RCC 7860 (cell line): ENCODE results near the gene CHST6.
A peak's percentile ranks its signal among the peaks of the same experiment; 100 is the strongest.
"Not testable (repeated sequence)": the region's sequence is repeated elsewhere in the genome, so short reads cannot be mapped to it uniquely, and the experiment has no call there.

Experiments used
- DNase-seq: peaks from one replicate; pipeline ENCODE4 v3.0.0-alpha.2; 2015; ENCODE audit warnings: low spot score
- FAIRE-seq: peaks from 2 replicates; lab custom pipeline; 2012; peaks lifted over from hg19 to GRCh38; lab: Jason Lieb, UNC

The CHST6 gene

DNA sequence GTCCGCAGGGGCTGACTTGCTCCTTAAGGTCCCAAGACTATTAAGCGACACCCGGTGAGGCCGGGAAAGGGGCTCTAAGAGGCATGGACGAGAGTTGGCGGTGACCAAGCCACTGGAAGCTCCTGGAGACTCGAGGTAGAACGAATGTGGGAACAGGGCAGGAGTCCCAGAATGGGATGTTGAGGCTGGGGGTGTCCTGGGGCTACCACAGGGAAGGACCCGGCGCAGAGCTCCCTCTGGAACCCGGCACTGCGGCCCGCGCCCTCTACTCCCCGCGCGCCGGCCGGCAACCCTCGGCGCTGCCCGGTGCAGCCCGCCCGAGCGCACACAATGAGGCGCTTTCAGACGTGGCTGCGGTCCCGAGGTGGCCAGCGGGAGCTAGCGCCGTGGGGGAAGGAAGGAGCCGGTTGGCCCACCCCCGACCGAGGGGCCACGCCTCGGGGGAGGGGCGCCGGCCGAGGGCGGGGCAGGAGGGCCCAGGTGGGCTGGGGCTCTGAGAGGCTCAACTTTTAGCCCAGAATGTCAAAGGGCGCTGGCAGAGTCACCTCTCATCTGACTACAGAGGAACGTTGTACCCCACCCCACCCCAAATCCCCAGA is at the start of gene CHST6:
CHST6 (minus strand) TSS at position 366 of the 599 bp plus-strand sequence. CDS start 15,613 bp downstream, outside the sequence.
- FAIRE-seq (no peak), DNase-seq (no peak)

GRCh38 chr16:75542462-75542861 is 47.2 kb upstream of the CHST6 start:
- not testable (repeated sequence) for FAIRE-seq, DNase-seq

GRCh38 chr16:75541236-75541635 is 46.0 kb upstream of the CHST6 start:
- FAIRE-seq (no peak), DNase-seq (no peak)

GRCh38 chr16:75538882-75539565 is 43.8 kb upstream of the CHST6 start:
- DNase-seq, FAIRE-seq: not testable (repeated sequence)

GRCh38 chr16:75537776-75538175 is 42.5 kb upstream of the CHST6 start:
- no peak for FAIRE-seq
- no peak for DNase-seq

DNA sequence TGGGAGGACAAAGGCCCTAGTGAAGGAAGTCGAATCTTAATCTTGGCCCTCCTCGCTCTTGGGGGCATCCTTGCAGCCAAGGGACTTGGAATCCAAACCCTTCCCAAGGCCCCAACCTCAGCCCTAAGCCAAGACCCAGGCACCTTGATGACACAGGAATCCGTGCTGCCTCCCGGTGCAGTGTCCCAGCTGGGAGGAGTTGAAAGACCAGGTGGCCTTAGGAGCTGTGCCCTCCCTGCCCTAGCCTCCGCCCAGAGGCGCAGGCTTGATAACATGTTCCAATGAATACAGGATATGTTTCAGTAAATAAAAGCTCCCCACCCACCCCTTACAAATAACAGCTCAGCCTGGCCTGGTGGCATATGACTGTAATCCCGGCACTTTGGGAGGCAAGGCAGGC is 40.7 kb upstream of the CHST6 start, which contains the start of gene CHST5:
CHST5 (minus strand) TSS at position 208 of the 400 bp plus-strand sequence. CDS start 5,724 bp downstream, outside the sequence.
- no peak for FAIRE-seq
- DNase-seq, result no peak

GRCh38 chr16:75535211-75535843 is 40.1 kb upstream of the CHST6 start:
- no peak for FAIRE-seq
- no peak for DNase-seq

DNA sequence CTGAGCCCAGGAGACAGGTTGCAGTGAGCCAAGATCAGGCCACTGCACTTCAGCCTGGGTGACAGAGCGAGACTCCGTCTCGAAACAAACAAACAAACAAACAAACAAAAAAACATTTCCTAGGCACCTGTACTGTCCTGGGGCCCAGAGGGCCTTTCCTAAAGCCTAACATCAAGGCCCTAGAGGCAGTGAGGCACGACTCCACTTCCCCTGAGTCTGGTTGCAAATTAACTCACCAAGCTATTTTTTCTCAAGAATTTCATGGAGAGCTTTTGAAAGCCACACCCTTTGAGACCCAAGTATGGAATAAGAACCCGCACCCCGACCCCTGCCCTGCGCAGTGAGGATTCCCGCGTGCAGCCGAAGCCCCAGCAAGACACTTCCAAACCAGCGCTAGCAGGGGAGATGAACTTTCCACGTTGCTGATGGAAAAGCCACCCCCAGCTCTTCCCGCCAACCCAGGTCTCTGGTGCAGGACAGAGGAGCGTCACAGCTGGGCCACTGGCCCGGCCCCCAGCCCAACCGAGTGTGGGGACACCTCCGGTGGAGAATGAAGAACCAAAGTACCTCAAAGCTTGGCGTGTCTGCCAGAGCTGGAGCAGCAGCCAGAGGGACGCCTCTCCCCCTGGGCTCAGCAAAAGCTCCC is 39.4 kb upstream of the CHST6 start:
- DNase-seq (no peak), FAIRE-seq (no peak)

DNA sequence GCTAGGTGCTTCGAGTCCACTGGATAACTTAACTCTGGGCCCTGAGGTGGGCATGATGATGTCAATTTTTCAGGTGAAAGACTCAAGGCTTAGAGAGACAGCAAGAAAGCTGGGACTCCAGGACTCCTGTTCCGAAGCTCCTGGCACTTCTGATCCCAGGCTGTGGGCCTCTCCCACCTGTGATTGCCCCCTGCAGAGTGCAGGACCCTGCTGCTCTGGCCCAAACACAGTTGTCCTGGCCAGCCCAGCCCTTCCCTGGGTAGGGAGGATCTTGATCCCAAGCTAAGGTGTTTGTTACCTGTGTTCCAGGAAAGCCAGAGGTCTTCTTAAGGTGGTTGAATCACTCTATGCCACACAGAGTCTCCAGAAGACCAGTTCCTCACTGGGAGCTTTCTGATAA is 37.5 kb upstream of the CHST6 start:
- FAIRE-seq, result no peak

GRCh38 chr16:75532142-75532765 is 37.0 kb upstream of the CHST6 start:
- DNase-seq, result no peak
- FAIRE-seq, result no peak

More for the DNA sequence above, 37.5 kb upstream of the CHST6 start:
- no peak for DNase-seq

DNA sequence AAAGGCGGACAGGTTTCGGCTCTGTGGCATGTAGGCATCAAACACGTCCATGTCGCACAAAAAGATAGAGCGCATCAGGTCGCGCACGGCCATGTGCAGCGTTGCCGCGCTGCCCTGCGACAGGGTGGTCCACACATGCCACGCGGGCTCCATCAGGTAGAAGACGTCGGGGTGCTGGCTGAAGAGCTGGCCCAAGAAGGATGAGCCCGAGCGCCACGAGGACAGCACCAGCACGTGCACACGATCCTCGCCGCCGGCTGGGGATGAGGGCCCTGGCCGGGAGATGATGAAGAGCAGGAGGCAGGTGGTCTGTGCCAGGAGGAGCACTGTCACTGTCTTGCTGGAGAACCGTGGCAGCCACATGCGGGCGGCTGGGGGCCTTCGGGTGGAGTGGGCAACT is 34.7 kb upstream of the CHST6 start:
- FAIRE-seq (no peak), DNase-seq (no peak)

GRCh38 chr16:75529056-75529905 is 34.0 kb upstream of the CHST6 start:
- FAIRE-seq, result no peak
- no peak for DNase-seq

DNA sequence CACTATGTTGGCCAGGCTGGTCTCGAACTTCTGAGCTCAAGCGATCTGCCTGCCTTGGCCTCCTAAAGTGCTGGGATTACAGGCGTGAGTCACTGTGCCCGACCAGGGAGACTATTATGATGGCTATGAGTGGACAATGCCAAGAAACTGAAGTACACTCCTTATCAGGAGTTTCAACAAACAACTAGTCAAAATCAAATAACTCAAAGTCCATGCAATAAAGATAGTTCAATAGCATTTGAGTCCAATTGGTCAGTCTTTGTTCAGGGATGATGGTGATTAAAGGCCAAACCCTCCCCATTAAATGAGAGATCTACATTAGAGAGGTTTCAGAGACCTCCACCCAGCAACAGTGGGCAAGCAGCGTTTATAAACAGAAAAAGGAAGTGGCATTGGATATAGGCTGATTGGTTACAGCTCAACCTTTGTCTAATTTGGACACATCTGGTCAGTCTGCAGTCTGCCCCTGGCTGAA is 32.6 kb upstream of the CHST6 start:
- DNase-seq, result no peak
- FAIRE-seq, result no peak

DNA sequence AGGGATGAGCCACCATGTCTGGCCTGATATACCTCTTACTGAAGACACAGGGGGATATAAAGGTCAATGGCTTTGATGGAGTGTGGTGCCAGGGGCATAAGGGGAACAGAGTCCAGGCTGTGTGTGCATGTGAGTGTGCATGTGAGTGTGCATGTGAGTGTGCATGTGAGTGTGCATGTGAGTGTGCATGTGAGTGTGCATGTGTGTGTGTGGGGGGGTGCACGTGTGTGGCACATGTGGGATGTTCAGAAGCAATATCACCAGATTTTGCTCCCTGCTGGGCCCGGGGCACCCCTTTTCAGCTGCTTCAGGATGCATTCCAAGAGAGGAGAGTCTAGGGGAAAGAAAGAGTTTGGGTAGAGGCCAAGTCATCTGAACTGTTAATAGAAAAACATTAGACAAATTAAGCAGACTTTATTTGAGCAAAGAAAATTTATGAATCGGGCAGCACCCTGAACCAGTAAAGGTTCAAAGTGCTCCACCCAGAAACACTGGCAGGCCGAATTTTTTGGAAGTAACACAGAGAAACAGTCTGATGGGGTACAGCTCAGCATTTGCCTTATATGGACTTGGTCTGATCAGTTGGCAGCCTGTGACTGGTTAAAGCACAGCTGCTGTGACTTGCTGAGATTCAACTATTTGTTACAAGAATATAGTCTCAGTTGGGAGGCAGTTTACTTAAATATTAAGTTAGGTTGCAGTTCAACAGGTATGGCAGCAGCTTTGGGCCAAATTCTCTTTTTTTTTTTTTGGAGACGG is 31.0 kb upstream of the CHST6 start:
- FAIRE-seq, result no peak

GRCh38 chr16:75519175-75519574 is 23.9 kb upstream of the CHST6 start:
- FAIRE-seq, result no peak
- no peak for DNase-seq

More for the DNA sequence above, 31.0 kb upstream of the CHST6 start:
- no peak for DNase-seq

DNA sequence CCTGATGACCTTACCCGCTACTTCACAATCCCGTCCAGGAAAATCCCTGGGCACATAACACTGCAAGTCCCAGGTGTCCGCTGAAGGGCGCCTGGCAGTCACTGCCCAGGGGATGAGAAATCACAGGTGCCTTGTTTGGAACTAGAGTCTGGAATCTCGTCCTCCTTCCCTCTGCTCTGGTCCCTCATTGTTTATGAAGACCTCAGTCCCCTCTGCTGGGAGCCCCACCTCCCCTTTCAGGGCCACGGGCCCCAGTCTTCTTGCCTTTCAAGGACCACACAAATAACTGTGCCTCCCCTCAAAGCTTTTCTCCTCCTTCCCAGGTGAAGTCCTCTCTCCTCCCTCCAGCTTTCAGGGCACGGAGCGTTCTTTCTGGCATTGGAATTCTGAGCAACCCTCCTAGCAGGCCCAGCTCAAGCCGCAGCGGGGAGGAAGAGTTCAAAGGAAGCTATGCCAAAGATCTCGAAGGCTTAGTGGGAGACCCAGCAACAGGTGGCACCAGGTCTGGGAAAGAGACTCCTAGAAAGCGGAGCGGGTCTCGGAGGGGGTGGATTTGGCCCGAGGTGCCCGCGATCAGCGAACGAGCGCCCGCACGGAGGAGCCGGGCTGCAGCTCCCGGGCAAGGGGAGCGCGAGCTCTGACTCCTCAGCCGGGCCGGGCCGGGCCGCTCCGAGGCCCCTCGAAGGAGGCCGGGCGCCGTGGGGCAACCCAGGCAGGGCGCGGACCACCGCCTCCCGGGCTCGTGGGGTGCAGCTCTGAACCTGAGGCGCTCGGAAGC is 21.1 kb upstream of the CHST6 start:
- DNase-seq, FAIRE-seq: not testable (repeated sequence)

DNA sequence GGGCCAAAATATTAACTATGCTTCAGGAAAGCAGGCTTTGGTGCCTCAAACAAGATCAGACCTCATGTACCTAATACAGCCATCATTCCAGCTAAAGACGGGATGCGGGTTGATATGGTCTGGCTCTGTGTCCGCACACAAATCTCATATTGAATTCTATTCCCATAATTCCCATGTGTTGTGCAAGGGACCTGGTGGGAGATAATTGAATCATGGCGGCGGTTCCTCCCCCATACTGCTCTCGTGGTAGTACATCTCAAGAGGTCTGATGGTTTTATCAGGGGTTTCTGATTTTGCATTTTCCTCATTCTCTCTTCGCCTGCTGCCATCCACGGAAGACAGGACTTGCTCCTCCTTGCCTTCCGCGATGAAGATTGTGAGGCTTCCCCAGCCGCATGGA is 19.1 kb upstream of the CHST6 start:
- no peak for DNase-seq
- FAIRE-seq, result no peak

DNA sequence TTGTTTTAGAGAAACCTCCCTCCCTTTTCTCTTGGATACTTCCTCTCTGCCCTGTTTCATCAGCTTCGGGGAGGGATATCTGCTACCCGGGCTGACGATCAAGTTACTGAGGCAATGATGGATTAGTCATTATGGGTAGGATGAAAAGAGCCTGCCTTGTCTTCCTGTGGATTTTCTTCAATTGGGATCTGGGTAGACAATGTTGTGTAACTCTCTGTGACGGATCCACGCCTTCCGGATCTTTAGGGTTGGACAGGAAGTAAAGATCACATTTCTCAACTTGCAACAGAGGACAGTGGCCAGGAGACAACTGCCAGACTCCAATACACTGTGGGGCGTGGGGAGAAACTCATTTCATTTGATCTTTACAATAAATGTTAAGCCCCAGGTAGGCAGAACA is 11.3 kb upstream of the CHST6 start:
- peak; percentile 48 for DNase-seq
- FAIRE-seq, result no peak
